GM10847 (cell line): ENCODE measurements around the gene ST14.

Source experiments
- POLR2A ChIP-seq: IDR thresholded peaks from 2 replicates; pipeline ENCODE4 v1.6.1; 2011; ENCODE audit not compliant: insufficient read length; ENCODE audit errors: extremely low read depth

ST14 gene

GRCh38 chr11:130217133-130218031 is 57.8 kb downstream of the ST14 start:
- no peak for TF ChIP-seq POLR2A

- TF ChIP-seq POLR2A: no peak
These were observed 59.0 kb downstream of the ST14 start for GRCh38 chr11:130218501-130219070.

GRCh38 chr11:130219148-130219547 is 59.6 kb downstream of the ST14 start:
- TF ChIP-seq POLR2A: no peak

DNA sequence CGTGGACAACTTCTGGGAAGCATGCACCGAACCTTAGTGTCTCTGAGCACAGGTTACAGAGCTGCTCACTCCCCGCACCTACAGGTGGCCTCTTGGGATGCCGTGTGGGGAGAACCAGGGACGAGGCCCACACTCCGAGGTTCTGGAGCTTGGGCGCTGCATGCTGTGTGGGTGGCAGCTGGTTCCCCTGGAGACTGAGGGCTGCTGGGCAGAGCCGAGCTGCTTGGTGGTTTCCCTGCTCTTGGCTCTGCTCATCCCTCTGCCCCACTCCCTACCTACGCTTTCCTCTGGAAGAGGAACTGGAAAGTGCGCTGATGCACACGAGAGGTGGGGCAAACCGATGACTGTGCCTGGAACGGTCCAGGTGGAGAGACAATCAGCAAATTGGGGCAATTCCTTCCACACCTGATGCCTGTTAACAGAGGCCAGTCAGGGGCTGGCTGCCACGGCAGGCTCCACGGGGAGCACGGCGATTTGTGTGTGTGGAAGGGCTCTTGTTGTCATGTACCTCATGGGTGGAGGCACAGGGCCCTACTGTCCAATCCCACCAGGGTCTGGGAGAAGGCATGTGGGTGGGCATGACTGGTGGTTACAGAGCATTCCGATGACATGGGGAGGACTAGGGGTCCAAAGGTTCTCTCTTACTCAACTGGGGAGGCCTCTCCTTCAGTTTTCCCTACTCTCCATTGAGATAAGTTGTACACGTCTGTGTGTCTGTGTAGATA is 60.9 kb downstream of the ST14 start:
- TF ChIP-seq POLR2A: no peak

DNA sequence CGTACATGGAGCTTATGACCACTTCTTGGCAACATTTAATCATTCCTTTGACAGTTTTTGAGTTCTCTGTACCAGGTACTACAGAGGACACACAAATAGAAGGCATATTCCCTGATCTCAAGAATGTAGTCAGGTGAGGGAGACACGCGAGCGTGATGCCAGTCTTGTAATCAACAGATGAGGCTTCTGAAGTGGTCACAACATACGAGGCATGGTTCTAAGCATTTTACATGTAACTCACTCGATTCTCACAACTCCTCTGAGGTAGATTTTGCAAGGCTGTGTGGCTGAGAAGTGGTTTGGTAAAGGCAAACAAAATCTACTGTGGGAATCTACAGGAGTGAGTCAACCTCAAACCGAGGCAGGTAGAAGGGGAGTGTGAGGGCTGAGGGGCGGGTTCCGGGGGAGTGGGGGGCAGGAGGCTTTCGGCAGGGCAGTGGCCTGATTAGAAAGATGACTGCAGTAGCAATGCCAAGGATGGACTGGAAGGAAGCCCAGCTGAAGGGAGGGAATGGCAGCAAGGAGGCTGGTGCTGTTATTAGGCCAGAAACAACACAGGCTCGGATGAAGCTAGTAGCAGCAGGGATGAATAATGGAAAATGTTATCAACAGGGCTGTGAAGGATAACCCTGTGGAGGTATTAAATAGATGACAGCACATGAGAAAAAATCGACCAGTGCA is 63.8 kb downstream of the ST14 start:
- TF ChIP-seq POLR2A: no peak

DNA sequence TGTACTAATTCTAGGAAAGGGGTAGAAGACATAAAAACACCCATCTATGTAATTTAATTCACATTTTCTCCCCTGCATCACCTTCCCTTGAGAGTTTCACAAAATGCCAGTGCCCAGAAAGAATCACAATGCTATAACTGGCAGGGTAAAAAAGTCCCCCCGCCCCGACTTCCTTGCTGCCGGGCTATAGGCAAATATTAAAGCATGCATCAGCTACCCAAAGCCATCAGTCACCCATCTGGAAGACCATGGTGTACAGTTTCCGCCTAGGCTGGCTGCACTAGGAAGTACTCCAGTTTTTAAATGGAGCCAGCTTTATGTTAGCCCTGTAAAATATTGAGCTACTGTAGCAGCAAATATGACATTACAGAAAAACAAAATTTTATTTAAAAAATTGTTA is 67.8 kb downstream of the ST14 start:
- no peak for TF ChIP-seq POLR2A

DNA sequence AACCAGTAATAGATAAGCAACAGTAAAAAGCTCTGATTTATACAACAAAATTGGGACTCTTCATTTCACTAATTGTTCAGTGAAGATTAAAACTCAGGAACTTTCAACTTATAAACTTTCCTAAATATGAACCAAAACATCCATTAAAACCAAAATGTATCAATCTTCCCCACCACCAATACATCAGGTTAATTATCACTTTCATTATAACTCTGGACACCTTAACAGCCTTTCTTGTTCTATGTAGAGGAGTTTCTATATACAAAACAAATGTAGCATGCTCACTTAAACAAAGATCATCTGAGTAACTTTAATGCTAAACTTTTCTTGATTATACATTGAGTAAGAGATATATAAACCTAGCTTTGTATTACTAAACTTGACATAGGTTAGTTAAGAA is 74.7 kb downstream of the ST14 start:
- no peak for TF ChIP-seq POLR2A

DNA sequence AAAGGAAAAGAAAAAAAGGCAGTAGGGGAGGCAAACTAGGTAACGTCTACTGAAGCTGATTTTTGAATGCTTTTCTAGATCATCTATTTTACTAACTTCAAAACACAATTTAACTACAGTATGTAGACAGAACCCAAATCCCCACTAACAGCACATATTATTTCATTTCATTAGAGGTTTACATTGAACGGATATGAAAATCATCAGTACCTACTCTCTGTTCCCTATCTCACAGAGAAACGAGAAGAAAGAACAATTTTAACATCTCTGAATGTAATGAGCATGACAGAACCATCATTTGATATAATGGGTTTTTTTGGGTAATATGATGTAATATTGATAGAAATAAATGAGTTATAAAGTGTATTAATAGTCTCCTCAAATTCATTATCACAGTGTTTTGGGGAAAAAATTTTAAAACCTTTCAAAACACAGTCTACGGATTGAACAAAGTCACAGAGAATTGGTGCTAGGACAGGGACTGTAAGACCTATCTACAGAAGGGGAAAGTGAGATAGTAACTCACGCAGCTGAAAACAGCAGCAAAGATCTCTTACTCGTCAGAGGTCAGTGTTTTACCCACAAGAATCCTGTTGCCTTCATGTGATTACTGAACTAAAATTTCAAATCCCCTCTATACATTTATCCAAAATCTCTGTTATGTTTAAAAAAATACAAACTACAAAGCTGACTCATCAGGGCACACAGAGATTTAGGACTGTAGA is 77.9 kb downstream of the ST14 start:
- no peak for TF ChIP-seq POLR2A

DNA sequence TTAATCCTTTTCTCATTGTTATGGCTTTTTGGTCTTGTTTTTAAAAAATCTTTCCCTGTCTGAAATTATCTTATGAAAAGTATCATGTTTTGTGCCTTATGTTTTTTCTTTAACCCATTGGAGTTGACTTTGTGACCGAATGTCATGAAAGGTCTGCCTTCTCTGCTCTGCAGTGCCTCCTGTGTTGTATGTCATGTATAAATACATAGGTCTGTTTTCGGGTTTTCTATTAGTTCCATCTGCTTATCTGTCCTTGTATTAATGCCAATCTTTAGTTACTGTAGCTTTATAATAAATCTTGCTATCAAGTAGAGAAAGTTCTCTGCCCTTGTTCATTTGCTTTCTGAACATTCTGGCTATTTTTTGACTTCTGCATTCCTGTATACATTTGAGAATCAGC is 82.1 kb downstream of the ST14 start:
- TF ChIP-seq POLR2A: no peak

GRCh38 chr11:130243816-130244215 is 84.2 kb downstream of the ST14 start:
- TF ChIP-seq POLR2A: no peak

DNA sequence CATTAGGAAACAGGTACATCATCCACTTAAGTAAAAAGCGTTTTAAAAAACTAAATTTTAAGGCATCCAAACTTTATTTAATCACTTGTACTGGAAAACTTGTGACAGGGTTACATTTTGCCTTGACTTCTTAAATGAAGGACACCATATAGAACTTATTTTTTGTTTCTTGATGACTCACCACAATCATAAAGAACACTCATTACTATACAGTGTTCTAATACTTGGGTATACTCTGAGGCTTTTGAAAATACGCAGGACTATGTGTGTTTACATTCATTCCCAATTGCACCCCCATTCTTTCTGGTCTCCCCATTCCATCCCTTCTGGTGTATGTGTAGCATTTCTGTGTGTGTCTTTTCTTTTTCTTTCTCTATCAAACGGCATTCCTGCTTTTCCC is 85.3 kb downstream of the ST14 start:
- no peak for TF ChIP-seq POLR2A

GRCh38 chr11:130246270-130246669 is 86.7 kb downstream of the ST14 start:
- TF ChIP-seq POLR2A: no peak

DNA sequence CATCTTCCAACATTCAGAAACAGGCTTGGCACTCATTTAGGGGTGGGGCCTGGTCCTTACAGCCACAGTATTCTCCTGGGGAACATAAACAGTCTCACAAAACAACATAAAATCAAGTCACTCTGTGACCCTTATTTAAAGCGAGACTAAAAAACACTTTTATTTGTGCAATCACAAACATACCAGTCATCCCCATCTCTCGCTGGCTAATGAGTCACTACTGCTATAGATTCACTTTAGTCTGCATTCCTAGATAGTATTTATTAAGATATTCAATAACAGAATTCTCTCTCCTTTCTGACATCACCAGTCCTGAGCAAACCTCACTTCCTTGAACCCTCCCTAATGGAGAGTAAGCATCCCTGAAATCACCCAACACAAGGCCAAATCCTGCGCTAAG is 87.2 kb downstream of the ST14 start:
- TF ChIP-seq POLR2A: no peak

- no peak for TF ChIP-seq POLR2A
These were observed 87.7 kb downstream of the ST14 start for GRCh38 chr11:130247319-130247718.

GRCh38 chr11:130249371-130249770 is 89.8 kb downstream of the ST14 start:
- TF ChIP-seq POLR2A: no peak
